GM12878 (cell line): ENCODE results near the gene AHNAK. TPM values are rescaled to one million over a fixed set of nuclear protein-coding genes. Genes with fewer than 3 reads are reported as not detected.

Source experiments
- BHLHE40 ChIP-seq, 2 experiments: fragments of 450-650 bp in 1 of 2; IDR thresholded peaks; 2 replicates each; pipeline ENCODE4 v1.6.1; 2011 to 2017; ENCODE audit warnings: low read depth in 2 of 2, borderline replicate concordance in 1 of 2, improper control_type of control experiment in 1 of 2, low read length in 1 of 2, mild to moderate bottlenecking in 1 of 2
- CHD1 ChIP-seq: IDR thresholded peaks from 2 replicates; pipeline ENCODE4 v1.6.1; 2012; ENCODE audit warnings: low read depth, low read length, improper control_type of control experiment
- E2F8 ChIP-seq: fragments of 450-650 bp; IDR thresholded peaks from 2 replicates; pipeline ENCODE4 v1.6.1; 2018; ENCODE audit warnings: mild to moderate bottlenecking, low read depth, moderate library complexity; ENCODE audit not compliant: partially characterized antibody
- E4F1 ChIP-seq: fragments of 450-650 bp; IDR thresholded peaks from 2 replicates; pipeline ENCODE4 v1.6.1; 2018; ENCODE audit warnings: borderline replicate concordance, mild to moderate bottlenecking; ENCODE audit not compliant: partially characterized antibody
- EGR1 ChIP-seq, 2 experiments: IDR thresholded peaks; 1 replicate in 1 of 2; 2 replicates in 1 of 2; pipeline ENCODE4 v1.6.1; 2011 to 2012; ENCODE audit warnings: low read depth in 2 of 2, low read length in 2 of 2, borderline replicate concordance in 1 of 2, mild to moderate bottlenecking in 1 of 2, moderate library complexity in 1 of 2
- ETV6 ChIP-seq, 2 experiments: fragments of 450-650 bp in 1 of 2; IDR thresholded peaks in 1 of 2; conservative IDR thresholded peaks in 1 of 2; 2 replicates each; pipeline ENCODE4 v1.6.1; 2014; ENCODE audit warnings: antibody characterized with exemption in 1 of 2, borderline replicate concordance in 1 of 2, low read depth in 1 of 2, mild to moderate bottlenecking in 1 of 2, moderate library complexity in 1 of 2
- GABPA ChIP-seq: IDR thresholded peaks from 2 replicates; pipeline ENCODE4 v1.6.1; 2014; ENCODE audit warnings: antibody characterized with exemption, low read depth, mild to moderate bottlenecking, inconsistent platforms
- MXI1 ChIP-seq: fragments of 150-350 bp; IDR thresholded peaks from 2 replicates; pipeline ENCODE4 v1.6.1; 2011; ENCODE audit warnings: low read depth, mild to moderate bottlenecking, inconsistent platforms, low read length, improper control_type of control experiment
- MYB ChIP-seq: fragments of 150-350 bp; IDR thresholded peaks from 2 replicates; pipeline ENCODE4 v1.6.1; 2014; ENCODE audit warnings: mild to moderate bottlenecking, low read depth, low read length, borderline replicate concordance
- PBX3 ChIP-seq: IDR thresholded peaks from 2 replicates; pipeline ENCODE4 v1.6.1; 2011; ENCODE audit warnings: mild to moderate bottlenecking, low read depth, low read length, moderate library complexity; ENCODE audit not compliant: insufficient replicate concordance
- PKNOX1 ChIP-seq: fragments of 450-650 bp; IDR thresholded peaks from 2 replicates; pipeline ENCODE4 v1.6.1; 2016; ENCODE audit warnings: mild to moderate bottlenecking
- POLR2AphosphoS2 ChIP-seq: IDR thresholded peaks from 2 replicates; pipeline ENCODE4 v1.6.1; 2011; ENCODE audit warnings: low read depth, mild to moderate bottlenecking, low read length, improper control_type of control experiment, moderate library complexity
- RAD51 ChIP-seq: fragments of 450-650 bp; IDR thresholded peaks from 2 replicates; pipeline ENCODE4 v1.6.1; 2016; ENCODE audit warnings: moderate library complexity, mild to moderate bottlenecking, inconsistent platforms
- RUNX3 ChIP-seq: IDR thresholded peaks from 2 replicates; pipeline ENCODE4 v1.6.1; 2012; ENCODE audit warnings: low read length, inconsistent platforms
- TAF1 ChIP-seq: IDR thresholded peaks from 2 replicates; pipeline ENCODE4 v1.6.1; 2011; ENCODE audit warnings: mild to moderate bottlenecking, low read depth, low read length, borderline replicate concordance
- USF2 ChIP-seq: IDR thresholded peaks from 2 replicates; pipeline ENCODE4 v1.6.1; 2011; ENCODE audit warnings: low read depth, low read length, improper control_type of control experiment, borderline replicate concordance
- polyA plus RNA-seq, 11 experiments: library from polyadenylated mRNA; depleted of rRNA in 4 of 11; unstranded in 6 of 11; stranded (reverse) in 5 of 11; fragments of >200 nt; fragmentation: Nextera tagmentation in 4 of 11; fragmentation: Illumina TruSeq in 1 of 11; extraction: Ambion mirVana in 4 of 11; extraction: Trizol in 1 of 11; gene quantifications; 1 replicate in 1 of 11; 2 replicates in 10 of 11; pipeline versions ENCODE4 v1.2.1 to v1.2.3, GENCODE V29; 2011 to 2016; ENCODE audit warnings: inconsistent platforms in 2 of 11, missing spikeins in 2 of 11, low read depth in 1 of 11
- total RNA-seq, 4 experiments: library from RNA; depleted of rRNA in 3 of 4; stranded (reverse); fragments of >200 nt in 3 of 4; fragmentation: Illumina TruSeq in 1 of 4; extraction: Trizol in 1 of 4; gene quantifications; 2 replicates each; pipeline versions ENCODE4 v1.2.1 to v1.2.3, GENCODE V29; 2013 to 2021

Gene AHNAK
- total and polyA plus RNA-seq, 10 of the 15 experiments (the other 5 are each of a cell fraction or from before 2014, with no cell fraction given) = 0.76 to 90.3 (median 19.4) TPM

GRCh38 chr11:62555464-62556107 lies 9.0 kb upstream of the AHNAK start (continued):
- no peak for TF ChIP-seq POLR2AphosphoS2
- TF ChIP-seq ETV6 (conservative IDR thresholded peaks at IDR 0.05 in 1 of 2, IDR thresholded peaks at IDR 0.05 in 1 of 2; ENCODE audit: borderline replicate concordance in 1 of 2, low read depth in 1 of 2) = peak in 1 of 2 experiments; percentile 54; a peak in 1 of 4 replicates
- TF ChIP-seq MXI1 = peak; percentile 73; the same call in 1 of the 2 replicates
- TF ChIP-seq E4F1 = no peak
- peak; percentile 93 for TF ChIP-seq RUNX3
- TF ChIP-seq PKNOX1 = 0 out of 2 replicates have a peak, but pooled peaks have one; percentile 22
- TF ChIP-seq CHD1 = no peak
- peak; percentile 12 for TF ChIP-seq PBX3
- TF ChIP-seq MYB = no peak
- no peak for TF ChIP-seq GABPA
- 0 out of 3 replicates have a peak, but pooled peaks of 1 of the 2 experiments have one; percentile 15 for TF ChIP-seq EGR1 (IDR thresholded peaks at IDR 0.05; ENCODE audit: borderline replicate concordance in 1 of 2, low read depth in 2 of 2, low read length in 2 of 2)
- TF ChIP-seq USF2 = no peak; the same call in 1 of the 2 replicates
- no peak for TF ChIP-seq E2F8
- TF ChIP-seq BHLHE40 (IDR thresholded peaks at IDR 0.05; ENCODE audit: borderline replicate concordance in 1 of 2, low read depth in 2 of 2, low read length in 1 of 2) = peak; percentile 70 to 73
- TF ChIP-seq RAD51 = peak; percentile 69
- peak; percentile 33; the same call in 1 of the 2 replicates for TF ChIP-seq TAF1
